Measurements from ENCODE around the gene GNG12. TPM values are rescaled to one million over a fixed set of nuclear protein-coding genes. Genes with fewer than 3 reads are reported as not detected.

Gene GNG12
- total RNA-seq, 1 experiment from 2014 or later: 117 TPM

GRCh38 chr1:67711158-67711854 is 122.0 kb downstream of the GNG12 start:
- Mint-ChIP-seq H3K4me1 (ENCODE audit: insufficient read depth, unreplicated experiment) (peaks cover 44% of the 10 kb centered on the region), H3K27me3 (ENCODE audit: insufficient read depth, unreplicated experiment) (no peaks in the 10 kb centered on the region), H3K36me3 (ENCODE audit: insufficient read depth, unreplicated experiment) (peaks cover 15% of the 10 kb centered on the region), H3K9me3 (ENCODE audit: unreplicated experiment) (no peaks in the 10 kb centered on the region), H3K4me3 (ENCODE audit: unreplicated experiment) (no peak overlapping the region), H3K27ac (ENCODE audit: low read depth, unreplicated experiment) (peak overlapping the region; percentile 80)
- ChIA-PET POLR2A (interaction anchor here (0.6 to 9.8 kb wide), 12 partner anchors 8 to 153 kb away, joined by 3 to 130 read pairs (median 4); partner anchors contain the start of gene GADD45A), CTCF (interaction anchor here (0.5 to 2.6 kb wide), 9 partner anchors 12 to 188 kb away, joined by 3 to 11 read pairs (median 3); no protein-coding TSS in a partner anchor)
- TF ChIP-seq CTCF (IDR thresholded peaks at IDR 0.05; ENCODE audit: unreplicated experiment): no peak
- BruUV-seq (replicated peaks): no TSS peak
- intact Hi-C loops (cut with micrococcal nuclease): no loop called here
- DNase-seq (ENCODE audit: unreplicated experiment): no peak

GRCh38 chr1:67710417-67710816 is 122.8 kb downstream of the GNG12 start:
- Mint-ChIP-seq H3K36me3 (ENCODE audit: insufficient read depth, unreplicated experiment) (peaks cover 24% of the 10 kb centered on the region), H3K27ac (ENCODE audit: low read depth, unreplicated experiment) (peak overlapping the region; percentile 80), H3K9me3 (ENCODE audit: unreplicated experiment) (no peaks in the 10 kb centered on the region), H3K27me3 (ENCODE audit: insufficient read depth, unreplicated experiment) (no peaks in the 10 kb centered on the region), H3K4me3 (ENCODE audit: unreplicated experiment) (no peak overlapping the region), H3K4me1 (ENCODE audit: insufficient read depth, unreplicated experiment) (peaks cover 37% of the 10 kb centered on the region)
- CTCF ChIA-PET: interaction anchor here (0.6 kb wide), 1 partner anchor 1979 kb away, joined by 3 read pairs; no protein-coding TSS in a partner anchor
- DNase-seq (ENCODE audit: unreplicated experiment): no peak
- intact Hi-C loops (cut with micrococcal nuclease): no loop called here
- TF ChIP-seq CTCF (IDR thresholded peaks at IDR 0.05; ENCODE audit: unreplicated experiment): no peak
- no TSS peak for BruUV-seq (replicated peaks)
- POLR2A ChIA-PET: interaction anchor here (0.8 to 9.8 kb wide), 8 partner anchors 9 to 106 kb away, joined by 3 to 130 read pairs (median 5); partner anchors contain the start of gene GADD45A

- no peaks in the 10 kb centered on the region for H3K9me3 Mint-ChIP-seq (ENCODE audit: unreplicated experiment)
- H3K27ac Mint-ChIP-seq (ENCODE audit: low read depth, unreplicated experiment): peak overlapping the region; percentile 28
- peak; percentile 85 for DNase-seq (ENCODE audit: unreplicated experiment)
- no TSS peak for BruUV-seq (replicated peaks)
- no peaks in the 10 kb centered on the region for H3K27me3 Mint-ChIP-seq (ENCODE audit: insufficient read depth, unreplicated experiment)
- ChIA-PET POLR2A (interaction anchor here (0.6 to 3.4 kb wide), 16 partner anchors 11 to 778 kb away, joined by 3 to 43 read pairs (median 4); partner anchors contain the start of gene GADD45A), CTCF (interaction anchor here (0.6 to 2.4 kb wide), 11 partner anchors 9 to 659 kb away, joined by 3 to 13 read pairs (median 3); no protein-coding TSS in a partner anchor)
- no peak overlapping the region for H3K4me3 Mint-ChIP-seq (ENCODE audit: unreplicated experiment)
- TF ChIP-seq CTCF (IDR thresholded peaks at IDR 0.05; ENCODE audit: unreplicated experiment): no peak
- peaks cover 31% of the 10 kb centered on the region for H3K4me1 Mint-ChIP-seq (ENCODE audit: insufficient read depth, unreplicated experiment)
- H3K36me3 Mint-ChIP-seq (ENCODE audit: insufficient read depth, unreplicated experiment): peaks cover 40% of the 10 kb centered on the region
- intact Hi-C loops (cut with micrococcal nuclease): loop anchor here (2.0 kb wide), 2 partner anchors 22 to 40 kb away; no protein-coding TSS in a partner anchor
These were observed 124.7 kb downstream of the GNG12 start for GRCh38 chr1:67708606-67709005.

- H3K27ac Mint-ChIP-seq (ENCODE audit: low read depth, unreplicated experiment): no peak overlapping the region
- peaks cover 43% of the 10 kb centered on the region for H3K36me3 Mint-ChIP-seq (ENCODE audit: insufficient read depth, unreplicated experiment)
These were observed 127.4 kb downstream of the GNG12 start for GRCh38 chr1:67705735-67706453.

More at GRCh38 chr1:67705735-67706453, 127.4 kb downstream of the GNG12 start:
- CTCF ChIA-PET: interaction anchor here (1.0 to 2.5 kb wide), 2 partner anchors 14 to 145 kb away, joined by 3 to 10 read pairs; no protein-coding TSS in a partner anchor
- BruUV-seq (replicated peaks): no TSS peak
- H3K4me3 Mint-ChIP-seq (ENCODE audit: unreplicated experiment): no peak overlapping the region
- no peak for TF ChIP-seq CTCF (IDR thresholded peaks at IDR 0.05; ENCODE audit: unreplicated experiment)
- POLR2A ChIA-PET: interaction anchor here (1.5 to 3.1 kb wide), 2 partner anchors 14 to 19 kb away, joined by 4 to 9 read pairs; no protein-coding TSS in a partner anchor
- intact Hi-C loops (cut with micrococcal nuclease): no loop called here
- peaks cover 22% of the 10 kb centered on the region for H3K4me1 Mint-ChIP-seq (ENCODE audit: insufficient read depth, unreplicated experiment)
- no peaks in the 10 kb centered on the region for H3K27me3 Mint-ChIP-seq (ENCODE audit: insufficient read depth, unreplicated experiment)
- DNase-seq (ENCODE audit: unreplicated experiment): no peak
- H3K9me3 Mint-ChIP-seq (ENCODE audit: unreplicated experiment): no peaks in the 10 kb centered on the region

Data from MCF 10A (cell line).